Activated CD8-positive, alpha-beta T cell treated with anti-CD3 and anti-CD28 coated beads, Interleukin-2, amount 10 ng/mL, durations not matched to agents 7 days and 5 days (primary cell): ENCODE data around the gene THRB. TPM values are rescaled to one million over a fixed set of nuclear protein-coding genes. Genes with fewer than 3 reads are reported as not detected.

Experiments used
- ATAC-seq: fragments of 150-1000 bp; cut with Tn5 transposase; one replicate; pipeline ENCODE4 v1.10.0; 2021; ENCODE audit warnings: moderate library complexity
- CTCF ChIA-PET: fragments of 350-600 bp; sonication (Branson Sonifier 250); formaldehyde crosslinking; loops from one replicate; lab custom pipeline; 2021; ENCODE audit warnings: antibody characterized with exemption; lab: Charles Lee
- POLR2A ChIA-PET: fragments of 350-600 bp; sonication (Branson Sonifier 250); formaldehyde crosslinking; loops from one replicate; lab custom pipeline; 2021; ENCODE audit warnings: antibody characterized with exemption; lab: Charles Lee
- DNase-seq: peaks from one replicate; pipeline ENCODE4 v3.0.0-alpha.2; 2020
- H3K27ac Mint-ChIP-seq: one replicate; pipeline ENCODE4 v1.8.0; 2021; ENCODE audit warnings: mild to moderate bottlenecking, mixed read lengths
- H3K27me3 Mint-ChIP-seq: one replicate; pipeline ENCODE4 v1.8.0; 2021; ENCODE audit warnings: low read depth, mixed read lengths
- H3K36me3 Mint-ChIP-seq: one replicate; pipeline ENCODE4 v1.8.0; 2021; ENCODE audit warnings: low read depth, mixed read lengths
- H3K4me1 Mint-ChIP-seq: one replicate; pipeline ENCODE4 v1.8.0; 2021; ENCODE audit warnings: low read depth, mixed read lengths
- H3K4me3 Mint-ChIP-seq: one replicate; pipeline ENCODE4 v1.8.0; 2021; ENCODE audit warnings: mild to moderate bottlenecking, mixed read lengths
- H3K9me3 Mint-ChIP-seq: one replicate; pipeline ENCODE4 v1.8.0; 2022; ENCODE audit warnings: mixed read lengths; ENCODE audit not compliant: insufficient read depth
- total RNA-seq, 2 experiments: library from RNA; stranded (reverse); gene quantifications; one replicate each; pipeline ENCODE4 v1.2.3, GENCODE V29; 2021

THRB gene
- total RNA-seq, 2 experiments from 2014 or later, result not detected

GRCh38 chr3:24359645-24360462 lies 134.8 kb downstream of the THRB start:
- no peaks in the 10 kb centered on the region for H3K36me3 Mint-ChIP-seq
- H3K9me3 Mint-ChIP-seq, result no peaks in the 10 kb centered on the region
- no peak overlapping the region for H3K4me3 Mint-ChIP-seq
- ChIA-PET CTCF (no interaction called here), POLR2A (no interaction called here)
- no peaks in the 10 kb centered on the region for H3K4me1 Mint-ChIP-seq
- no peak overlapping the region for H3K27ac Mint-ChIP-seq
- ATAC-seq (no peak), DNase-seq (no peak)
- H3K27me3 Mint-ChIP-seq, result no peaks in the 10 kb centered on the region

- Mint-ChIP-seq H3K27me3 (no peaks in the 10 kb centered on the region), H3K36me3 (no peaks in the 10 kb centered on the region), H3K4me1 (no peaks in the 10 kb centered on the region), H3K4me3 (no peak overlapping the region), H3K27ac (no peak overlapping the region), H3K9me3 (no peaks in the 10 kb centered on the region)
- POLR2A ChIA-PET, result no interaction called here
- CTCF ChIA-PET, result no interaction called here
- DNase-seq (no peak), ATAC-seq (no peak)
These were observed 135.5 kb downstream of the THRB start for GRCh38 chr3:24359102-24359501.

DNA sequence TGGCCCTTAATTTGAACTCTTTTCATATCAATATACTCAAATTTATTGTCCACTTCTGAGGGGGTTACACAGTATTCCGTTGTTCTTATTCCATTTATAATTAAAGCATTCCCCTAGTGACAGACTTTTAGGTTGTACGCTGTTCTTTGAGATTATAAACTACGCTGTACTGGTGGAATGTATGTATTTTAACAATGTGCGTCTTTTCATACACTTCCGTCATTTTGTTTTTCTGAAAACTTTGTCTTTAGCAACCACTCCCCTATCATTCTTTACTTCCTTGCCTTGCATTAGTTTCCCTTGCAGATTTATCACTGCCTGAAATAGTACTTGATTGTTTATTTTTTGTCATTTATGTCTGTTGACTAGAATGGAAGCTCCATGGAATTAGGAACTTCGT lies 137.0 kb downstream of the THRB start:
- H3K4me1 Mint-ChIP-seq, result no peaks in the 10 kb centered on the region
- ATAC-seq (no peak), DNase-seq (no peak)
- no peaks in the 10 kb centered on the region for H3K9me3 Mint-ChIP-seq
- ChIA-PET CTCF (no interaction called here), POLR2A (no interaction called here)
- H3K36me3 Mint-ChIP-seq, result no peaks in the 10 kb centered on the region
- H3K4me3 Mint-ChIP-seq, result no peak overlapping the region
- H3K27me3 Mint-ChIP-seq, result no peaks in the 10 kb centered on the region
- H3K27ac Mint-ChIP-seq, result no peak overlapping the region

- CTCF ChIA-PET, result no interaction called here
- Mint-ChIP-seq H3K27ac (no peak overlapping the region), H3K9me3 (no peaks in the 10 kb centered on the region), H3K4me3 (no peak overlapping the region), H3K36me3 (no peaks in the 10 kb centered on the region), H3K4me1 (no peaks in the 10 kb centered on the region), H3K27me3 (no peaks in the 10 kb centered on the region)
- no peak for DNase-seq
- POLR2A ChIA-PET, result no interaction called here
- no peak for ATAC-seq
These were observed 138.8 kb downstream of the THRB start for GRCh38 chr3:24355806-24356205.

- H3K9me3 Mint-ChIP-seq, result no peaks in the 10 kb centered on the region
- ATAC-seq, result no peak
- POLR2A ChIA-PET, result no interaction called here
- no peak overlapping the region for H3K27ac Mint-ChIP-seq
- no peaks in the 10 kb centered on the region for H3K36me3 Mint-ChIP-seq
- DNase-seq, result no peak
- CTCF ChIA-PET, result no interaction called here
- no peaks in the 10 kb centered on the region for H3K27me3 Mint-ChIP-seq
- H3K4me3 Mint-ChIP-seq, result no peak overlapping the region
- H3K4me1 Mint-ChIP-seq, result no peaks in the 10 kb centered on the region
These were observed 140.4 kb downstream of the THRB start for GRCh38 chr3:24354230-24354629.

DNA sequence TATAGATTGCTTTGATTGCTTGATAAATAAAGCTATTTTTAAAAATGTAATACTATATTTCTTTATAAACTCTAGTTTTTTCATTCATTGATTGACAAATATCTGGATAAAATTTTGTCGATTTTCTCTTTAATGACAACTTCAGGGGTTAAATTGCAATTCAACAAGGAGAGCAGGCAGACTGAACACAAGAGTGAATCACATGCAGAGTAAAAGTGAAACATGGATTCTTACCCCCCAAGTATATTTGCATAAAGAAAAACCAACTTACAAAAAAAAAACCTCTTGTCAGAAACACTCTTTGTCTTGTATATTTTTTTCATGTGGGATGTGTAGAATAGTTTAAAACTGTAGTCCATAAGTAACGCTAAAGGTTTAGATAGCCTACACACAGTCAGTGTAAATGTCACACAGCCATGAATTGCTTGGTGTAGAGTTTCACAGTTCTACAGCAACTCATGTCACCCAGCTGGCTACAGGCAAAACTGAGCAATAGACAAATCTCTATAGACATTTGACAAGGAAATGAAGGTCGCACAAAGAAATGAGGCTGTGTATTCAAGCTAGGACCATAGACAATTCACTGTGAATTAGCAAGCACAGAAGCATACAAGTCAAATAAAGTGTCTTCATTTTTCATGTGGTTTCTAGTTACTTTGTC lies 141.6 kb downstream of the THRB start:
- POLR2A ChIA-PET, result no interaction called here
- DNase-seq (no peak), ATAC-seq (no peak)
- H3K36me3 Mint-ChIP-seq, result no peaks in the 10 kb centered on the region
- no peaks in the 10 kb centered on the region for H3K27me3 Mint-ChIP-seq
- CTCF ChIA-PET, result no interaction called here
- no peak overlapping the region for H3K4me3 Mint-ChIP-seq
- H3K4me1 Mint-ChIP-seq, result no peaks in the 10 kb centered on the region
- no peak overlapping the region for H3K27ac Mint-ChIP-seq
- H3K9me3 Mint-ChIP-seq, result no peaks in the 10 kb centered on the region

DNA sequence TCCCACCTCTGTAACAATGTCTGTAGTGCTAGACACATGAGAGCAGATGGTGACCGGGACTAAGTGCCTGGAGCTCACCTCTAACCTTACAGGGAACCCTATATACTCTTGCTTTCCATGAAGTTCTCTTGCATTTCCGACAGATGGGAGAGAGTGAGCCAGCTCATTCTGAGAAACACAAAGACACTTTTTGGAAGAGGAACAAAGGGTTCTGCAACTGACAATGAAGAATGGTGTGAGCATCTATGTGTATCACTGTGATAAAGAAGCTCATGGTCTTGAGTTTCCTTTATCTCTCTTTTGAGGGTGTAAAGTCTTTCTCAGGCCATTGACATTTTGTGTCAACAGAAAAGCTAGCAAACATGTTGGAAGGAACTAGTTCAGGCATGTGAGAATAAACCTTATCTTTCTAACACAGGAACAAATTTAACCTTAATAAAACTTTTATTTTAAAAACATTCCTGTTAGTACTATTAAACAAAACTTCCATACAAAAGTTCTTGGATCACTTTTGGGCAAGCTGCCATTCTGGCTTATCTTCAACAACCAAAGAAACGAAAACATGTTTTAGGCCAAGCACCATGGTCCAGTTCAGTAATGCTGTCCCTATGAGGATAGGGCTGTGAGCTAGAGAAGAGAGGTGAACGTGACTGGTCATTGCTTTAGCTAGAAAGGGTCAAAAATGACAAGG lies 142.7 kb downstream of the THRB start:
- ChIA-PET POLR2A (no interaction called here), CTCF (no interaction called here)
- H3K9me3 Mint-ChIP-seq, result no peaks in the 10 kb centered on the region
- DNase-seq (no peak), ATAC-seq (no peak)
- H3K27ac Mint-ChIP-seq, result no peak overlapping the region
- H3K36me3 Mint-ChIP-seq, result no peaks in the 10 kb centered on the region
- no peak overlapping the region for H3K4me3 Mint-ChIP-seq
- H3K4me1 Mint-ChIP-seq, result no peaks in the 10 kb centered on the region
- H3K27me3 Mint-ChIP-seq, result no peaks in the 10 kb centered on the region

GRCh38 chr3:24349367-24350019 lies 145.2 kb downstream of the THRB start:
- no peaks in the 10 kb centered on the region for H3K9me3 Mint-ChIP-seq
- no peaks in the 10 kb centered on the region for H3K4me1 Mint-ChIP-seq
- H3K27ac Mint-ChIP-seq, result no peak overlapping the region
- no peaks in the 10 kb centered on the region for H3K27me3 Mint-ChIP-seq
- CTCF ChIA-PET, result no interaction called here
- no peaks in the 10 kb centered on the region for H3K36me3 Mint-ChIP-seq
- H3K4me3 Mint-ChIP-seq, result no peak overlapping the region
- POLR2A ChIA-PET, result no interaction called here
- ATAC-seq (no peak), DNase-seq (no peak)

DNA sequence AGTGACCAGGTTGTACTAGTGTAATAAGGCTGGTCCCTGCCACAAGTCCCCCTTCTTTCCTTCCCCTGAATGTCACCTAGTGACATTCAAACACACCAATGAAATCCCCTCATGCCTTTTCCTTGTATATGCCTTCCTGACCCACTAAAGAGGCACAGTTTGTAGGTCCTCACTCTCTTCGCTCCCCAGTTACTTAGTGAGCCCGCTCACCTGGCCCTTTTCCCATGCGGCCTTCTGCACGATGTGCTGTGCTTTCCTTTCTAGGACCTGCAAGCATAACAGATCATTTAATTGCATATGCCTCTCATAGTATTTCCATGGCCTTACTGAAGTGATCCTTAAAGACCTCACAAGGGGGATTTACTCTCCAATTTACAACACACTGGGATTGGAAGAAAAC lies 146.3 kb downstream of the THRB start:
- H3K4me3 Mint-ChIP-seq, result no peak overlapping the region
- H3K36me3 Mint-ChIP-seq, result no peaks in the 10 kb centered on the region
- POLR2A ChIA-PET, result no interaction called here
- H3K27ac Mint-ChIP-seq, result no peak overlapping the region
- ATAC-seq (no peak), DNase-seq (no peak)
- CTCF ChIA-PET, result no interaction called here
- H3K27me3 Mint-ChIP-seq, result no peaks in the 10 kb centered on the region
- H3K4me1 Mint-ChIP-seq, result no peaks in the 10 kb centered on the region
- no peaks in the 10 kb centered on the region for H3K9me3 Mint-ChIP-seq

DNA sequence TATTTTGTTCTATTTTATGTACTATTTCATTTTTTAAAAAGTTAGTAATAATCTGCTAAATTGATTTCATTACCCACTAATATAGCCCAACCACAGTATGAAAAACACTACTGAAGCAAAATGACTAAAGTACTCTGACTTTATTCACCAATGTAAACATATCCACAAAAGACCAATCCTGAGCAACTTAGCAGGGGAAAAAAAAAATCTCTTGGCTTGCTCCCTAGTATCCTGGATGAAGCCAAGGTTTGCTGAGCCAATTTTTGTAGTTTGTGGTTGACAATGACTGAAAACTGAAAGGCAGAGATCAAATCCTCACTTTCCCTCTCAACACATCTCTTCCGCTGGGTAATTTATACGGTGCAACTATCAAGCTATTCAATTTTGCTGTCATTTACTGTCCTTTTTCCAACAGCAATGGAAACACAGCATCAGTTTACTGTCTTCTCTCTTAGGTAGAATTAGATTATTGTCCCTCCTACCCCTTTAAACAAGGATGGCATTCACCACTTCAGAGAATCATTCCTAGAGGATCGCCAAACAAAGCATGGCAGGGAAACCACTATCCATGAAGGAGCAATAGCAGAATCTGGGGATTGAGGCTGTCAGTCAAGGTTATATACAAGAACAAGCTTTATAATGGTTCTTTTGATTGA lies 149.7 kb downstream of the THRB start:
- Mint-ChIP-seq H3K36me3 (no peaks in the 10 kb centered on the region), H3K27ac (no peak overlapping the region), H3K4me3 (no peak overlapping the region), H3K9me3 (no peaks in the 10 kb centered on the region), H3K4me1 (no peaks in the 10 kb centered on the region), H3K27me3 (no peaks in the 10 kb centered on the region)
- ChIA-PET POLR2A (no interaction called here), CTCF (no interaction called here)
- no peak for DNase-seq
- no peak for ATAC-seq

GRCh38 chr3:24343084-24343783 lies 151.4 kb downstream of the THRB start:
- no peaks in the 10 kb centered on the region for H3K4me1 Mint-ChIP-seq
- no peak overlapping the region for H3K27ac Mint-ChIP-seq
- POLR2A ChIA-PET, result no interaction called here

More at GRCh38 chr3:24343084-24343783, 151.4 kb downstream of the THRB start:
- CTCF ChIA-PET, result no interaction called here
- Mint-ChIP-seq H3K27me3 (no peaks in the 10 kb centered on the region), H3K4me3 (no peak overlapping the region), H3K9me3 (no peaks in the 10 kb centered on the region), H3K36me3 (no peaks in the 10 kb centered on the region)
- ATAC-seq (no peak), DNase-seq (no peak)
